NCI-H2196 (cell line): ENCODE results near the gene FHL3.

ENCODE experiments used
- DNase-seq: peaks from one replicate; lab custom pipeline; 2025; ENCODE audit not compliant: unreplicated experiment; lab: John Stamatoyannopoulos, UW

Gene FHL3

GRCh38 chr1:38005195-38006007, at the start of gene FHL3:
TSS of gene FHL3 (minus strand) at chr1:38005514. CDS start at chr1:37999412, 6,102 bp downstream.
- peak; percentile 54 for DNase-seq

- no peak for DNase-seq
These were observed 48.2 kb upstream of the FHL3 start for GRCh38 chr1:38053416-38054091.

- no peak for DNase-seq
These were observed 47.6 kb upstream of the FHL3 start for GRCh38 chr1:38052750-38053415.

GRCh38 chr1:38051079-38051543, 45.8 kb upstream of the FHL3 start:
- no peak for DNase-seq

GRCh38 chr1:38050397-38051078, 45.2 kb upstream of the FHL3 start:
- DNase-seq, result no peak

GRCh38 chr1:38047603-38048141, 42.4 kb upstream of the FHL3 start:
- DNase-seq, result no peak

GRCh38 chr1:38046884-38047602, 41.7 kb upstream of the FHL3 start:
- DNase-seq, result peak; percentile 82

GRCh38 chr1:38046333-38046883, 41.1 kb upstream of the FHL3 start, which contains the start of gene POU3F1:
TSS of gene POU3F1 (minus strand) at chr1:38046793. CDS start at chr1:38046743, 50 bp downstream.
- no peak for DNase-seq

GRCh38 chr1:38045401-38046332, 40.4 kb upstream of the FHL3 start:
- DNase-seq, result peak; percentile 22

- no peak for DNase-seq
These were observed 39.2 kb upstream of the FHL3 start for GRCh38 chr1:38044221-38045215.

- DNase-seq, result no peak
These were observed 37.9 kb upstream of the FHL3 start for GRCh38 chr1:38043036-38043747.

- no peak for DNase-seq
These were observed 36.9 kb upstream of the FHL3 start for GRCh38 chr1:38041936-38042834.

- DNase-seq, result no peak
These were observed 34.2 kb upstream of the FHL3 start for GRCh38 chr1:38039331-38040088.

- no peak for DNase-seq
These were observed 33.5 kb upstream of the FHL3 start for GRCh38 chr1:38038861-38039260.
